Keratinocyte (primary cell): ENCODE measurements around the gene SULT2B1. TPM values are rescaled to one million over a fixed set of nuclear protein-coding genes. Genes with fewer than 3 reads are reported as not detected.

Experiments used
- DNase-seq: peaks from one replicate; pipeline ENCODE4 v3.0.0-alpha.2; 2011; ENCODE audit warnings: low read depth, missing footprints, low spot score
- FAIRE-seq: peaks from 2 replicates; lab custom pipeline; 2011; peaks lifted over from hg19 to GRCh38; lab: Jason Lieb, UNC
- H2AFZ ChIP-seq: 2 replicates; pipeline ENCODE4 v1.6.0; 2012; ENCODE audit warnings: low read length, control low read depth, inconsistent platforms; ENCODE audit not compliant: control insufficient read depth
- H3K27ac ChIP-seq: 2 replicates; pipeline ENCODE4 v1.5.1; 2011; ENCODE audit warnings: low read length; ENCODE audit not compliant: control insufficient read depth, insufficient read depth
- H3K27me3 ChIP-seq: 3 replicates; pipeline ENCODE4 v1.6.0; 2011; ENCODE audit warnings: low read length; ENCODE audit not compliant: control insufficient read depth, insufficient read depth; ENCODE audit errors: extremely low read depth
- H3K36me3 ChIP-seq, 2 experiments: 2 replicates in 1 of 2; 3 replicates in 1 of 2; pipeline ENCODE4 v1.5.1; 2011; ENCODE audit warnings: low read length in 2 of 2, mild to moderate bottlenecking in 1 of 2; ENCODE audit not compliant: control insufficient read depth in 2 of 2, insufficient read depth in 2 of 2; ENCODE audit errors: extremely low read depth in 1 of 2
- H3K4me1 ChIP-seq: 3 replicates; pipeline ENCODE4 v1.5.1; 2011; ENCODE audit warnings: low read length; ENCODE audit not compliant: control insufficient read depth, insufficient read depth; ENCODE audit errors: extremely low read depth
- H3K4me2 ChIP-seq: 3 replicates; pipeline ENCODE4 v1.6.0; 2011; ENCODE audit warnings: low read depth, low read length; ENCODE audit not compliant: control insufficient read depth, insufficient read depth; ENCODE audit errors: extremely low read depth
- H3K4me3 ChIP-seq, 3 experiments: fragments of 200-600 bp in 1 of 3; sonication (generic) in 1 of 3; 2 replicates in 2 of 3; 3 replicates in 1 of 3; pipeline ENCODE4 v1.5.1; 2011 to 2016; ENCODE audit warnings: low read length in 3 of 3, mild to moderate bottlenecking in 3 of 3, control low read depth in 2 of 3, inconsistent platforms in 1 of 3, low read depth in 1 of 3, mixed read lengths in 1 of 3, mixed run types in 1 of 3, moderate library complexity in 1 of 3; ENCODE audit not compliant: control insufficient read depth in 2 of 3, insufficient read depth in 2 of 3; ENCODE audit errors: extremely low read depth in 1 of 3
- H3K79me2 ChIP-seq: 2 replicates; pipeline ENCODE4 v1.6.0; 2012; ENCODE audit warnings: low read length; ENCODE audit not compliant: control insufficient read depth, insufficient read depth
- H3K9ac ChIP-seq: 3 replicates; pipeline ENCODE4 v1.6.0; 2011; ENCODE audit warnings: low read length; ENCODE audit not compliant: control insufficient read depth, insufficient read depth; ENCODE audit errors: extremely low read depth
- H3K9me1 ChIP-seq: 3 replicates; pipeline ENCODE4 v1.6.0; 2011; ENCODE audit warnings: low read length; ENCODE audit not compliant: control insufficient read depth, insufficient read depth; ENCODE audit errors: extremely low read depth
- H3K9me3 ChIP-seq: 2 replicates; pipeline ENCODE4 v1.5.1; 2012; ENCODE audit warnings: low read depth, low read length; ENCODE audit not compliant: control insufficient read depth
- H4K20me1 ChIP-seq: 3 replicates; pipeline ENCODE4 v1.6.0; 2011; ENCODE audit warnings: low read length; ENCODE audit not compliant: control insufficient read depth, insufficient read depth; ENCODE audit errors: extremely low read depth
- CTCF ChIP-seq, 3 experiments: IDR thresholded peaks in 1 of 3; conservative IDR thresholded peaks in 1 of 3; optimal IDR thresholded peaks in 1 of 3; 2 replicates in 2 of 3; 3 replicates in 1 of 3; pipeline versions ENCODE3 to v1.5.1; 2011; ENCODE audit warnings: low read length in 3 of 3, mild to moderate bottlenecking in 3 of 3, moderate library complexity in 2 of 3, control low read depth in 1 of 3, inconsistent platforms in 1 of 3; ENCODE audit not compliant: insufficient read depth in 2 of 3; ENCODE audit errors: extremely low read depth in 1 of 3
- EZH2 ChIP-seq: IDR thresholded peaks from one replicate; pipeline ENCODE4 v1.6.1; 2012; ENCODE audit warnings: inconsistent platforms, mild to moderate bottlenecking, low read length, moderate library complexity
- dilution Hi-C: fragments of 300-500 bp; cut with MboI; formaldehyde crosslinking; loops from one replicate; pipeline ENCODE4 v1.7.0; 2020; ENCODE audit warnings: low sequenced_read_pairs; ENCODE audit not compliant: extremely low pct_ligation_motif_present
- polyA plus RNA-seq, 5 experiments: library from polyadenylated mRNA; depleted of rRNA in 3 of 5; stranded (reverse) in 3 of 5; stranded (forward) in 1 of 5; unstranded in 1 of 5; fragments of >200 nt; gene quantifications; 1 replicate in 1 of 5; 2 replicates in 3 of 5; 3 replicates in 1 of 5; pipeline versions ENCODE4 v1.2.1 to v1.2.3, GENCODE V29; 2011 to 2012; ENCODE audit warnings: missing spikeins in 2 of 5, low read depth in 1 of 5, low replicate concordance in 1 of 5

SULT2B1 gene
- polyA plus RNA-seq, 1 donor (not counting 4 experiments of a cell fraction or from before 2014, with no cell fraction given) = 6.0 TPM

GRCh38 chr19:48508729-48509411 is 43.1 kb upstream of the SULT2B1 start:
- no peaks in the 10 kb centered on the region for H3K79me2 ChIP-seq
- H2AFZ ChIP-seq = no peak overlapping the region
- FAIRE-seq (no peak), DNase-seq (no peak)
- dilution Hi-C loops = no loop called here
- H3K9ac ChIP-seq = no peak overlapping the region
- no peak overlapping the region for H3K27ac ChIP-seq
- H3K4me3 ChIP-seq = no peak overlapping the region
- H3K4me2 ChIP-seq = no peak overlapping the region
- peaks cover 21% of the 10 kb centered on the region for H3K27me3 ChIP-seq
- H4K20me1 ChIP-seq = no peaks in the 10 kb centered on the region
- TF ChIP-seq CTCF (optimal IDR thresholded peaks at IDR 0.05 in 1 of 3, IDR thresholded peaks at IDR 0.05 in 1 of 3, conservative IDR thresholded peaks at IDR 0.05 in 1 of 3; ENCODE audit: extremely low read depth in 1 of 3, insufficient read depth in 2 of 3, low read length in 3 of 3) (no peak), EZH2 (no peak)
- H3K36me3 ChIP-seq = no peaks in the 10 kb centered on the region
- no peaks in the 10 kb centered on the region for H3K9me3 ChIP-seq
- H3K9me1 ChIP-seq = no peaks in the 10 kb centered on the region
- peaks cover 2% of the 10 kb centered on the region for H3K4me1 ChIP-seq

GRCh38 chr19:48509467-48510194 is 42.3 kb upstream of the SULT2B1 start:
- TF ChIP-seq CTCF (optimal IDR thresholded peaks at IDR 0.05 in 1 of 3, IDR thresholded peaks at IDR 0.05 in 1 of 3, conservative IDR thresholded peaks at IDR 0.05 in 1 of 3; ENCODE audit: extremely low read depth in 1 of 3, insufficient read depth in 2 of 3, low read length in 3 of 3) (no peak), EZH2 (no peak)
- Histone ChIP-seq H3K27me3 (peaks cover 21% of the 10 kb centered on the region), H3K9me3 (no peaks in the 10 kb centered on the region), H4K20me1 (no peaks in the 10 kb centered on the region), H3K4me1 (peaks cover 2% of the 10 kb centered on the region), H3K36me3 (no peaks in the 10 kb centered on the region), H3K9me1 (no peaks in the 10 kb centered on the region), H3K4me3 (no peak overlapping the region), H3K9ac (no peak overlapping the region), H3K79me2 (no peaks in the 10 kb centered on the region), H3K27ac (no peak overlapping the region), H2AFZ (no peak overlapping the region), H3K4me2 (no peak overlapping the region)
- DNase-seq = no peak
- FAIRE-seq = no peak
- dilution Hi-C loops = no loop called here
